ENCODE results near the gene GAB4. TPM values are rescaled to one million over a fixed set of nuclear protein-coding genes. Genes with fewer than 3 reads are reported as not detected.

The GAB4 gene
- total and polyA plus RNA-seq, 2 experiments from 2014 or later, result 1.5 to 1.7 TPM

DNA sequence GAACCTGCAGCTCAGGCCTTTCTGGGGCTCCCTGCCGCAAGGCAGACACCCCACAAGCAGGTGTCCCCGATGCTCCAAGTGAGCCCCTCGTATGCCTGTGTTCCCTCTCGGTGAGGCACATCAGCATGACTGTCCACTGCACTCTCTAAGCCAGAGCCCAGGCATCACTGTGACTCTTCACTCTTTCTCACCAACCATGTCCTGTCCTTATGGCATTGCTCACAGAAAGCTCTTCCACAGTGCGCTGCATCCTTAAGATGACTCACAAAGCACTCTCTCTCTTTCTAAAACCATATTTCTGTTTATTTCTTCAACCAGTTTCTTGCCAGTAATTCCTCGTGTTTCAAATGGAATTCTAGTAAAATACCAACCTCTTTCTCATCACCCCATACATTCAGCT, 18.1 kb downstream of the GAB4 start:
- Mint-ChIP-seq H3K36me3 (ENCODE audit: low read depth) (peaks cover 22% of the 10 kb centered on the region), H3K9me3 (peaks cover 96% of the 10 kb centered on the region), H3K27ac (no peak overlapping the region), H3K27me3 (ENCODE audit: insufficient read depth, low read depth, poor library complexity) (peaks cover 12% of the 10 kb centered on the region), H3K4me1 (no peaks in the 10 kb centered on the region; the same call in 2 of the 3 replicates), H3K4me3 (no peak overlapping the region; the same call in 2 of the 3 replicates)
- no peak for ATAC-seq
- no peak for DNase-seq (ENCODE audit: low spot score)
- H3K27ac ChIP-seq (ENCODE audit: low read depth), result no peak overlapping the region
- no peaks in the 10 kb centered on the region for H3K79me2 ChIP-seq (replicated peaks; ENCODE audit: insufficient read depth)
- no peak overlapping the region for H2AFZ ChIP-seq
- H3K9me2 ChIP-seq (ENCODE audit: insufficient read depth), result no peaks in the 10 kb centered on the region
- no peak overlapping the region for H3K4me3 ChIP-seq
- H3K36me3 ChIP-seq (ENCODE audit: insufficient read depth), result no peaks in the 10 kb centered on the region
- no peaks in the 10 kb centered on the region for H3K4me1 ChIP-seq (ENCODE audit: insufficient read depth)
- no peak overlapping the region for H3K4me2 ChIP-seq
- peaks cover 8% of the 10 kb centered on the region; the same call in 1 of the 2 replicates for H3K27me3 ChIP-seq (ENCODE audit: insufficient read depth)
- no peaks in the 10 kb centered on the region for H3F3A ChIP-seq (replicated peaks; ENCODE audit: low read depth)
- TF ChIP-seq CREB1 (CRISPR knock-in tag; IDR thresholded peaks at IDR 0.05; ENCODE audit: low read depth) (no peak), NANOG (IDR thresholded peaks at IDR 0.05; ENCODE audit: borderline replicate concordance) (no peak), EZH2 (IDR thresholded peaks at IDR 0.05; ENCODE audit: low read depth, unreplicated experiment) (no peak), JUNB (IDR thresholded peaks at IDR 0.05; ENCODE audit: unreplicated experiment) (no peak), STAT1 (IDR thresholded peaks at IDR 0.05; ENCODE audit: unreplicated experiment) (no peak), ZNF114 (CRISPR knock-in tag; IDR thresholded peaks at IDR 0.05) (no peak), EZH2phosphoT487 (IDR thresholded peaks at IDR 0.05; ENCODE audit: unreplicated experiment) (no peak), POLR2AphosphoS5 (IDR thresholded peaks at IDR 0.05; ENCODE audit: low read depth) (no peak), ZNF331 (CRISPR knock-in tag; IDR thresholded peaks at IDR 0.05; ENCODE audit: low read depth) (no peak)
- TF ChIP-seq, protein P1, sequence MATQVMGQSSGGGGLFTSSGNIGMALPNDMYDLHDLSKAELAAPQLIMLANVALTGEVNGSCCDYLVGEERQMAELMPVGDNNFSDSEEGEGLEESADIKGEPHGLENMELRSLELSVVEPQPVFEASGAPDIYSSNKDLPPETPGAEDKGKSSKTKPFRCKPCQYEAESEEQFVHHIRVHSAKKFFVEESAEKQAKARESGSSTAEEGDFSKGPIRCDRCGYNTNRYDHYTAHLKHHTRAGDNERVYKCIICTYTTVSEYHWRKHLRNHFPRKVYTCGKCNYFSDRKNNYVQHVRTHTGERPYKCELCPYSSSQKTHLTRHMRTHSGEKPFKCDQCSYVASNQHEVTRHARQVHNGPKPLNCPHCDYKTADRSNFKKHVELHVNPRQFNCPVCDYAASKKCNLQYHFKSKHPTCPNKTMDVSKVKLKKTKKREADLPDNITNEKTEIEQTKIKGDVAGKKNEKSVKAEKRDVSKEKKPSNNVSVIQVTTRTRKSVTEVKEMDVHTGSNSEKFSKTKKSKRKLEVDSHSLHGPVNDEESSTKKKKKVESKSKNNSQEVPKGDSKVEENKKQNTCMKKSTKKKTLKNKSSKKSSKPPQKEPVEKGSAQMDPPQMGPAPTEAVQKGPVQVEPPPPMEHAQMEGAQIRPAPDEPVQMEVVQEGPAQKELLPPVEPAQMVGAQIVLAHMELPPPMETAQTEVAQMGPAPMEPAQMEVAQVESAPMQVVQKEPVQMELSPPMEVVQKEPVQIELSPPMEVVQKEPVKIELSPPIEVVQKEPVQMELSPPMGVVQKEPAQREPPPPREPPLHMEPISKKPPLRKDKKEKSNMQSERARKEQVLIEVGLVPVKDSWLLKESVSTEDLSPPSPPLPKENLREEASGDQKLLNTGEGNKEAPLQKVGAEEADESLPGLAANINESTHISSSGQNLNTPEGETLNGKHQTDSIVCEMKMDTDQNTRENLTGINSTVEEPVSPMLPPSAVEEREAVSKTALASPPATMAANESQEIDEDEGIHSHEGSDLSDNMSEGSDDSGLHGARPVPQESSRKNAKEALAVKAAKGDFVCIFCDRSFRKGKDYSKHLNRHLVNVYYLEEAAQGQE (IDR thresholded peaks at IDR 0.05; ENCODE audit: unreplicated experiment), result no peak
- TF ChIP-seq, protein P2, sequence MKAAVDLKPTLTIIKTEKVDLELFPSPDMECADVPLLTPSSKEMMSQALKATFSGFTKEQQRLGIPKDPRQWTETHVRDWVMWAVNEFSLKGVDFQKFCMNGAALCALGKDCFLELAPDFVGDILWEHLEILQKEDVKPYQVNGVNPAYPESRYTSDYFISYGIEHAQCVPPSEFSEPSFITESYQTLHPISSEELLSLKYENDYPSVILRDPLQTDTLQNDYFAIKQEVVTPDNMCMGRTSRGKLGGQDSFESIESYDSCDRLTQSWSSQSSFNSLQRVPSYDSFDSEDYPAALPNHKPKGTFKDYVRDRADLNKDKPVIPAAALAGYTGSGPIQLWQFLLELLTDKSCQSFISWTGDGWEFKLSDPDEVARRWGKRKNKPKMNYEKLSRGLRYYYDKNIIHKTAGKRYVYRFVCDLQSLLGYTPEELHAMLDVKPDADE (IDR thresholded peaks at IDR 0.05), result no peak
- TF ChIP-seq, protein P3, sequence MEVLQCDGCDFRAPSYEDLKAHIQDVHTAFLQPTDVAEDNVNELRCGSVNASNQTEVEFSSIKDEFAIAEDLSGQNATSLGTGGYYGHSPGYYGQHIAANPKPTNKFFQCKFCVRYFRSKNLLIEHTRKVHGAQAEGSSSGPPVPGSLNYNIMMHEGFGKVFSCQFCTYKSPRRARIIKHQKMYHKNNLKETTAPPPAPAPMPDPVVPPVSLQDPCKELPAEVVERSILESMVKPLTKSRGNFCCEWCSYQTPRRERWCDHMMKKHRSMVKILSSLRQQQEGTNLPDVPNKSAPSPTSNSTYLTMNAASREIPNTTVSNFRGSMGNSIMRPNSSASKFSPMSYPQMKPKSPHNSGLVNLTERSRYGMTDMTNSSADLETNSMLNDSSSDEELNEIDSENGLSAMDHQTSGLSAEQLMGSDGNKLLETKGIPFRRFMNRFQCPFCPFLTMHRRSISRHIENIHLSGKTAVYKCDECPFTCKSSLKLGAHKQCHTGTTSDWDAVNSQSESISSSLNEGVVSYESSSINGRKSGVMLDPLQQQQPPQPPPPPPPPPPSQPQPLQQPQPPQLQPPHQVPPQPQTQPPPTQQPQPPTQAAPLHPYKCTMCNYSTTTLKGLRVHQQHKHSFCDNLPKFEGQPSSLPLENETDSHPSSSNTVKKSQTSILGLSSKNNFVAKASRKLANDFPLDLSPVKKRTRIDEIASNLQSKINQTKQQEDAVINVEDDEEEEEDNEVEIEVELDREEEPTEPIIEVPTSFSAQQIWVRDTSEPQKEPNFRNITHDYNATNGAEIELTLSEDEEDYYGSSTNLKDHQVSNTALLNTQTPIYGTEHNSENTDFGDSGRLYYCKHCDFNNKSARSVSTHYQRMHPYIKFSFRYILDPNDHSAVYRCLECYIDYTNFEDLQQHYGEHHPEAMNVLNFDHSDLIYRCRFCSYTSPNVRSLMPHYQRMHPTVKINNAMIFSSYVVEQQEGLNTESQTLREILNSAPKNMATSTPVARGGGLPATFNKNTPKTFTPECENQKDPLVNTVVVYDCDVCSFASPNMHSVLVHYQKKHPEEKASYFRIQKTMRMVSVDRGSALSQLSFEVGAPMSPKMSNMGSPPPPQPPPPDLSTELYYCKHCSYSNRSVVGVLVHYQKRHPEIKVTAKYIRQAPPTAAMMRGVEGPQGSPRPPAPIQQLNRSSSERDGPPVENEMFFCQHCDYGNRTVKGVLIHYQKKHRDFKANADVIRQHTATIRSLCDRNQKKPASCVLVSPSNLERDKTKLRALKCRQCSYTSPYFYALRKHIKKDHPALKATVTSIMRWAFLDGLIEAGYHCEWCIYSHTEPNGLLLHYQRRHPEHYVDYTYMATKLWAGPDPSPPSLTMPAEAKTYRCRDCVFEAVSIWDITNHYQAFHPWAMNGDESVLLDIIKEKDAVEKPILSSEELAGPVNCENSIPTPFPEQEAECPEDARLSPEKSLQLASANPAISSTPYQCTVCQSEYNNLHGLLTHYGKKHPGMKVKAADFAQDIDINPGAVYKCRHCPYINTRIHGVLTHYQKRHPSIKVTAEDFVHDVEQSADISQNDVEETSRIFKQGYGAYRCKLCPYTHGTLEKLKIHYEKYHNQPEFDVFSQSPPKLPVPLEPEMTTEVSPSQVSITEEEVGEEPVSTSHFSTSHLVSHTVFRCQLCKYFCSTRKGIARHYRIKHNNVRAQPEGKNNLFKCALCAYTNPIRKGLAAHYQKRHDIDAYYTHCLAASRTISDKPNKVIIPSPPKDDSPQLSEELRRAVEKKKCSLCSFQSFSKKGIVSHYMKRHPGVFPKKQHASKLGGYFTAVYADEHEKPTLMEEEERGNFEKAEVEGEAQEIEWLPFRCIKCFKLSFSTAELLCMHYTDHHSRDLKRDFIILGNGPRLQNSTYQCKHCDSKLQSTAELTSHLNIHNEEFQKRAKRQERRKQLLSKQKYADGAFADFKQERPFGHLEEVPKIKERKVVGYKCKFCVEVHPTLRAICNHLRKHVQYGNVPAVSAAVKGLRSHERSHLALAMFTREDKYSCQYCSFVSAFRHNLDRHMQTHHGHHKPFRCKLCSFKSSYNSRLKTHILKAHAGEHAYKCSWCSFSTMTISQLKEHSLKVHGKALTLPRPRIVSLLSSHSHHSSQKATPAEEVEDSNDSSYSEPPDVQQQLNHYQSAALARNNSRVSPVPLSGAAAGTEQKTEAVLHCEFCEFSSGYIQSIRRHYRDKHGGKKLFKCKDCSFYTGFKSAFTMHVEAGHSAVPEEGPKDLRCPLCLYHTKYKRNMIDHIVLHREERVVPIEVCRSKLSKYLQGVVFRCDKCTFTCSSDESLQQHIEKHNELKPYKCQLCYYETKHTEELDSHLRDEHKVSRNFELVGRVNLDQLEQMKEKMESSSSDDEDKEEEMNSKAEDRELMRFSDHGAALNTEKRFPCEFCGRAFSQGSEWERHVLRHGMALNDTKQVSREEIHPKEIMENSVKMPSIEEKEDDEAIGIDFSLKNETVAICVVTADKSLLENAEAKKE (CRISPR knock-in tag; IDR thresholded peaks at IDR 0.05), result no peak
- TF ChIP-seq, protein P4, sequence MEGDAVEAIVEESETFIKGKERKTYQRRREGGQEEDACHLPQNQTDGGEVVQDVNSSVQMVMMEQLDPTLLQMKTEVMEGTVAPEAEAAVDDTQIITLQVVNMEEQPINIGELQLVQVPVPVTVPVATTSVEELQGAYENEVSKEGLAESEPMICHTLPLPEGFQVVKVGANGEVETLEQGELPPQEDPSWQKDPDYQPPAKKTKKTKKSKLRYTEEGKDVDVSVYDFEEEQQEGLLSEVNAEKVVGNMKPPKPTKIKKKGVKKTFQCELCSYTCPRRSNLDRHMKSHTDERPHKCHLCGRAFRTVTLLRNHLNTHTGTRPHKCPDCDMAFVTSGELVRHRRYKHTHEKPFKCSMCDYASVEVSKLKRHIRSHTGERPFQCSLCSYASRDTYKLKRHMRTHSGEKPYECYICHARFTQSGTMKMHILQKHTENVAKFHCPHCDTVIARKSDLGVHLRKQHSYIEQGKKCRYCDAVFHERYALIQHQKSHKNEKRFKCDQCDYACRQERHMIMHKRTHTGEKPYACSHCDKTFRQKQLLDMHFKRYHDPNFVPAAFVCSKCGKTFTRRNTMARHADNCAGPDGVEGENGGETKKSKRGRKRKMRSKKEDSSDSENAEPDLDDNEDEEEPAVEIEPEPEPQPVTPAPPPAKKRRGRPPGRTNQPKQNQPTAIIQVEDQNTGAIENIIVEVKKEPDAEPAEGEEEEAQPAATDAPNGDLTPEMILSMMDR (conservative IDR thresholded peaks at IDR 0.05; ENCODE audit: low read depth in 2 of 2), result no peak
- H4K20me1 ChIP-seq (replicated peaks; ENCODE audit: insufficient read depth), result no peaks in the 10 kb centered on the region
